Naive B cell (primary cell): ENCODE results near the gene NINJ1. TPM values are rescaled to one million over a fixed set of nuclear protein-coding genes. Genes with fewer than 3 reads are reported as not detected.

Experiments
- ATAC-seq, 2 donors: fragments of 150-1000 bp; cut with Tn5 transposase; 2 replicates each; pipeline ENCODE4 v1.10.0; 2021; ENCODE audit warnings: low read depth in 2 of 2, mild to moderate bottlenecking in 2 of 2, moderate library complexity in 2 of 2
- DNase-seq: peaks from one replicate; pipeline ENCODE4 v3.0.0; 2022
- H3K27ac Mint-ChIP-seq, 6 donors: one replicate each; pipeline ENCODE4 v1.8.0; 2020 to 2022; ENCODE audit warnings: mild to moderate bottlenecking in 6 of 6, mixed read lengths in 6 of 6, moderate library complexity in 5 of 6, inconsistent platforms in 2 of 6
- H3K27me3 Mint-ChIP-seq, 3 donors: one replicate each; pipeline ENCODE4 v1.8.0; 2021 to 2022; ENCODE audit warnings: mixed read lengths in 3 of 3, mild to moderate bottlenecking in 1 of 3
- H3K36me3 Mint-ChIP-seq, 2 donors: one replicate each; pipeline ENCODE4 v1.8.0; 2020 to 2022; ENCODE audit warnings: mixed read lengths in 2 of 2, inconsistent platforms in 1 of 2, mild to moderate bottlenecking in 1 of 2
- H3K4me1 Mint-ChIP-seq, 3 donors: one replicate each; pipeline ENCODE4 v1.8.0; 2020 to 2022; ENCODE audit warnings: mixed read lengths in 3 of 3, inconsistent platforms in 1 of 3, mild to moderate bottlenecking in 1 of 3, moderate library complexity in 1 of 3
- H3K4me3 Mint-ChIP-seq, 8 donors: one replicate each; pipeline ENCODE4 v1.8.0; 2020 to 2022; ENCODE audit warnings: mild to moderate bottlenecking in 8 of 8, mixed read lengths in 8 of 8, moderate library complexity in 8 of 8, inconsistent platforms in 2 of 8
- H3K9me3 Mint-ChIP-seq, 7 donors: one replicate each; pipeline ENCODE4 v1.8.0; 2020 to 2022; ENCODE audit warnings: mixed read lengths in 7 of 7, mild to moderate bottlenecking in 5 of 7, inconsistent platforms in 2 of 7, moderate library complexity in 1 of 7
- polyA plus RNA-seq, 6 donors: library from polyadenylated mRNA; unstranded; fragments of 300-500 nt; fragmentation: Illumina TruSeq; gene quantifications; one replicate each; pipeline ENCODE4 v1.2.3, GENCODE V29; 2021; ENCODE audit warnings: low read depth in 6 of 6

NINJ1 gene
- polyA plus RNA-seq, 6 donors from 2014 or later: 4.3 to 14.2 (median 7.1) TPM

DNA sequence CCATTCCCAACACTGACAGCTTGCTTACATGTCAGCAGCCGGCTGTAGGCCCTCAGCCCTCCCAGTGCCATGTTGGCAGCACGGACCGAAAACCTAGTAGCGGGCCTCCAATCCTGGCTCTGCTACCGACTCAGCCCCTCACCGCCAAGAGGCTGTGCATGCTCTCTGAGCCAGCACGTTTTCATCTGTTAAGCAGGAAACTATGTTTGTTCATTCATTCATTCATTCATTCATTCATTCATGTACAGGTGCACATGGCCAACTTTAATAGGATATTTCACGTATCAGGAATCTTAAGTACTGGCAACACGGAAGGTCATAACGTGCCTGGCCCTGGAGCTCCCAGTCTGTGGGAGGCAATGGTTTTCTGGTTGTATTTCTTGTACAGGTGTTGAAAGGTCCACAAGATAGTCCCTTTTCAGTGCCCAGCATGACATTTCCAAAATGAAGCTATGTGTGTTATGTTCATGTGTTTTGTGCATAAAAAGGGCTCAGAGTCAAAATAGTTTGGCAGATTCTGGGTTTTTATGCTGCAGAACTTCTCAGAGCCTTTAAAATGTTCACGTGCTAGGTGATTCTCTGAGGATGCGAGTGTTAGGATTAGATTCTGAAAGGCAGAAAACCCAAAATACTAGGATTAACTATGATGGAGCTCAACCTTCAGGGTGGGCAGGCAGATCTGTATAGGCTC is 57.8 kb downstream of the NINJ1 start:
- H3K36me3 Mint-ChIP-seq: peaks cover 0 to 11% of the 10 kb centered on the region in 2 donors

GRCh38 chr9:93072383-93072795 is 61.7 kb downstream of the NINJ1 start:
- ATAC-seq: no peak
- no peaks in the 10 kb centered on the region for H3K27me3 Mint-ChIP-seq
- no peaks in the 10 kb centered on the region for H3K9me3 Mint-ChIP-seq
- peaks cover 13 to 34% (median 20%) of the 10 kb centered on the region in 3 donors for H3K4me1 Mint-ChIP-seq
- H3K36me3 Mint-ChIP-seq: peaks cover 3 to 8% of the 10 kb centered on the region in 2 donors
- peak overlapping the region in 1 of 6 donors; percentile 14 for H3K27ac Mint-ChIP-seq
- no peak for DNase-seq
- H3K4me3 Mint-ChIP-seq: no peak overlapping the region

More for the DNA sequence above, 57.8 kb downstream of the NINJ1 start:
- H3K27me3 Mint-ChIP-seq: no peaks in the 10 kb centered on the region
- no peak for ATAC-seq
- no peak overlapping the region for H3K4me3 Mint-ChIP-seq
- peaks cover 14 to 22% (median 15%) of the 10 kb centered on the region in 3 donors for H3K4me1 Mint-ChIP-seq
- no peak for DNase-seq
- H3K27ac Mint-ChIP-seq: peak overlapping the region in 1 of 6 donors; percentile 7
- H3K9me3 Mint-ChIP-seq: no peaks in the 10 kb centered on the region

Other genes with a start within 250 kb of the NINJ1 start
- 100 to 1,000 TPM in 1 of 6 donors, 10 to 100 TPM in 5; 37.0 to 115 (median 65.8) TPM for gene FGD3, start 186.7 kb downstream of the NINJ1 start, polyA plus RNA-seq
- gene SUSD3, start 75.5 kb downstream of the NINJ1 start, polyA plus RNA-seq: 10 to 100 TPM; 35.3 to 70.1 (median 52.5) TPM
- 10 to 100 TPM; 18.4 to 37.3 (median 27.4) TPM for gene CARD19, start 38.0 kb downstream of the NINJ1 start, polyA plus RNA-seq
- not detected for gene WNK2, start 49.9 kb upstream of the NINJ1 start, polyA plus RNA-seq